Measurements from ENCODE around the gene GSX1. TPM values are rescaled to one million over a fixed set of nuclear protein-coding genes. Genes with fewer than 3 reads are reported as not detected.

The GSX1 gene
- total RNA-seq, 2 experiments from 2014 or later, result not detected

- no peaks in the 10 kb centered on the region for H3K9me3 Mint-ChIP-seq
- H3K27ac ChIP-seq (ENCODE audit: low read depth in 1 of 2, low read length in 2 of 2), result no peak overlapping the region
- H3K27me3 Mint-ChIP-seq, result peaks cover 91% of the 10 kb centered on the region
- H3K4me3 ChIP-seq (ENCODE audit: low read length), result no peak overlapping the region
- POLR2A ChIA-PET, result interaction anchor here (0.7 to 1.5 kb wide), 7 partner anchors 56 to 842 kb away, joined by 3 to 5 read pairs (median 3); no protein-coding TSS in a partner anchor
- ATAC-seq (ENCODE audit: poor library complexity) (peak; percentile 69), DNase-seq (peak; percentile 48 to 81 (median 59))
- H3K36me3 Mint-ChIP-seq (ENCODE audit: low read depth), result no peaks in the 10 kb centered on the region
- no peak overlapping the region for H3K4me3 Mint-ChIP-seq
- H3K27ac Mint-ChIP-seq, result no peak overlapping the region
- peak; percentile 93 for TF ChIP-seq CTCF (IDR thresholded peaks at IDR 0.05)
- CTCF ChIA-PET, result interaction anchor here (0.6 to 3.3 kb wide), 20 partner anchors 10 to 841 kb away, joined by 3 to 32 read pairs (median 4); partner anchors contain the start of gene LNX2
- no peaks in the 10 kb centered on the region for H3K36me3 ChIP-seq (ENCODE audit: insufficient read depth, low read length)
- no peaks in the 10 kb centered on the region for H3K9me3 ChIP-seq (ENCODE audit: control insufficient read depth in 1 of 2, insufficient read depth in 1 of 2, low read length in 2 of 2)
- H3K4me1 Mint-ChIP-seq (ENCODE audit: low read depth), result peaks cover 6% of the 10 kb centered on the region
- H3K4me1 ChIP-seq (ENCODE audit: insufficient read depth, low read length), result peaks cover 13% of the 10 kb centered on the region
- intact Hi-C loops (cut with DNase I, micrococcal nuclease), result loop anchor here (1.0 to 2.0 kb wide), 9 partner anchors 55 to 841 kb away; no protein-coding TSS in a partner anchor
- H3K27me3 ChIP-seq (ENCODE audit: control insufficient read depth in 1 of 2, insufficient read depth in 2 of 2, low read length in 2 of 2), result peaks cover 52 to 68% of the 10 kb centered on the region in 2 experiments
Observed at GRCh38 chr13:27826379-27827353, 34.4 kb downstream of the GSX1 start.

GRCh38 chr13:27827646-27828045 is 35.4 kb downstream of the GSX1 start:
- Mint-ChIP-seq H3K4me1 (ENCODE audit: low read depth) (peaks cover 6% of the 10 kb centered on the region), H3K9me3 (no peaks in the 10 kb centered on the region), H3K4me3 (no peak overlapping the region), H3K27ac (no peak overlapping the region), H3K36me3 (ENCODE audit: low read depth) (no peaks in the 10 kb centered on the region), H3K27me3 (peaks cover 90% of the 10 kb centered on the region)
- CTCF ChIA-PET, result interaction anchor here (0.8 to 3.3 kb wide), 5 partner anchors 452 to 842 kb away, joined by 3 to 32 read pairs (median 5); no protein-coding TSS in a partner anchor
- no peak for ATAC-seq (ENCODE audit: poor library complexity)
- H3K4me3 ChIP-seq (ENCODE audit: low read length), result no peak overlapping the region
- no peaks in the 10 kb centered on the region for H3K36me3 ChIP-seq (ENCODE audit: insufficient read depth, low read length)
- no peak for TF ChIP-seq CTCF (IDR thresholded peaks at IDR 0.05)
- peaks cover 42 to 65% of the 10 kb centered on the region in 2 experiments for H3K27me3 ChIP-seq (ENCODE audit: control insufficient read depth in 1 of 2, insufficient read depth in 2 of 2, low read length in 2 of 2)
- POLR2A ChIA-PET, result no interaction called here
- no peaks in the 10 kb centered on the region for H3K9me3 ChIP-seq (ENCODE audit: control insufficient read depth in 1 of 2, insufficient read depth in 1 of 2, low read length in 2 of 2)
- DNase-seq, result no peak
- no peak overlapping the region for H3K27ac ChIP-seq (ENCODE audit: low read depth in 1 of 2, low read length in 2 of 2)
- peaks cover 13% of the 10 kb centered on the region for H3K4me1 ChIP-seq (ENCODE audit: insufficient read depth, low read length)
- intact Hi-C loops (cut with DNase I, micrococcal nuclease), result loop anchor here in 1 of 2 experiments (2.0 kb wide), 3 partner anchors 57 to 843 kb away; no protein-coding TSS in a partner anchor

- no peaks in the 10 kb centered on the region for H3K36me3 Mint-ChIP-seq (ENCODE audit: low read depth)
- peak overlapping the region; percentile 22 for H3K4me3 Mint-ChIP-seq
- H3K27me3 Mint-ChIP-seq, result peaks cover 88% of the 10 kb centered on the region
- ChIA-PET POLR2A (interaction anchor here (0.9 kb wide), 1 partner anchor 145 kb away, joined by 4 read pairs; no protein-coding TSS in a partner anchor), CTCF (interaction anchor here (0.8 to 2.9 kb wide), 6 partner anchors 124 to 844 kb away, joined by 3 to 19 read pairs (median 4); no protein-coding TSS in a partner anchor)
- H3K9me3 ChIP-seq (ENCODE audit: control insufficient read depth in 1 of 2, insufficient read depth in 1 of 2, low read length in 2 of 2), result no peaks in the 10 kb centered on the region
- DNase-seq (peak in 13 of 14 experiments; percentile 29 to 78 (median 51)), ATAC-seq (ENCODE audit: poor library complexity) (peak; percentile 66)
- no peaks in the 10 kb centered on the region for H3K36me3 ChIP-seq (ENCODE audit: insufficient read depth, low read length)
- H3K9me3 Mint-ChIP-seq, result no peaks in the 10 kb centered on the region
- intact Hi-C loops (cut with DNase I, micrococcal nuclease), result loop anchor here (1.0 kb wide), 2 partner anchors 154 to 456 kb away; no protein-coding TSS in a partner anchor
- TF ChIP-seq CTCF (IDR thresholded peaks at IDR 0.05), result peak; percentile 99
- peaks cover 13% of the 10 kb centered on the region for H3K4me1 ChIP-seq (ENCODE audit: insufficient read depth, low read length)
- no peak overlapping the region for H3K27ac ChIP-seq (ENCODE audit: low read depth in 1 of 2, low read length in 2 of 2)
- peaks cover 6% of the 10 kb centered on the region for H3K4me1 Mint-ChIP-seq (ENCODE audit: low read depth)
- H3K27me3 ChIP-seq (ENCODE audit: control insufficient read depth in 1 of 2, insufficient read depth in 2 of 2, low read length in 2 of 2), result peaks cover 32 to 53% of the 10 kb centered on the region in 2 experiments
- H3K27ac Mint-ChIP-seq, result no peak overlapping the region
- H3K4me3 ChIP-seq (ENCODE audit: low read length), result peak overlapping the region; percentile 26
Observed at GRCh38 chr13:27830010-27830409, 37.7 kb downstream of the GSX1 start.
